Skeletal muscle cell (primary cell): Measurements from ENCODE around the gene A4GNT.

ENCODE experiments used
- DNase-seq: peaks from one replicate; pipeline ENCODE4 v3.0.0-alpha.2; 2010; ENCODE audit warnings: low read depth
- H3K4me3 ChIP-seq: 2 replicates; pipeline ENCODE4 v1.5.1; 2011; ENCODE audit warnings: low read depth, mild to moderate bottlenecking, control low read depth, low read length, moderate library complexity

Gene A4GNT

GRCh38 chr3:138082992-138083386, 49.2 kb downstream of the A4GNT start:
- no peak overlapping the region for H3K4me3 ChIP-seq

DNA sequence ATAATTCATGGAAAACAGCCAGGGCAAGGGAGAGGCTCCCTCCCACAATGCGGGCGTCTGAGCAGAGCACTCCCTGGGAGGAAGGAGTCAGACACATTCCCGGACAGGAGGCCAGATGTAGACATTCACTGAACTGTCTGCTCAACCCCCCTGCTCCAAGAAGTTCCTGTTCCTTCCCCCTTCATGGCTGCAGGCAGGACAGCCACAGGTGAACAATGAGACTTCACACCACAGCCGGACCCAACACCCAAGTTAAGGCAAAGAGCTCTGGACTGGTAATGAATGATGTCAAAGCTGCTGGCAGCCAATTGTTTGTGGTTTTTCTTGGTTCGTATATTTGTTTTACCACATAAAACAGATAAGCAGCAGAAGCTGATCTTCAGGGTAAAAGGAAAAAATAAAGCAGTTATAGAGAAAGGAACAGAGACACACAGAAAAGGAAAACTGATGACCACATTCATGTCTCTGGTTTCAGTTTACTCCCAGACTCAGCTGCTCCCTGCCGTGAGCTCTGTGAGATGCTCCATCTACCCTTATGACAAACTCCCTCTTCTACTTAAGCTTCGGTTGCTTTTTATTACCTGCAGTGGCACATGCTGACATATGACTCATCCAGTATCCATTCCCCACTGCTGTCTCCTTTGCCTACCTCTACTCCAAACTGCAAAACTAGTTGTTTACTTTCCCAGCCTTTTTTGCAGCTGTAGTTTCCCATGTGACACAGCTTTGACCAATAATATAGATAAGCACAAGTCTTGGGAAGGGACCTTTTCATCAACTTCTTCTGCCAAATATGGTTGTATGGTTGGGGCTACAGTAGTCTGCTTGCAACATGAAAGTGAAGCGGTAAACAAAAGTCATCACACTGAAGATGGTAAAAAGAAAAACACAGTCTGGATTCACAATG, 49.9 kb downstream of the A4GNT start:
- peak; percentile 73 for DNase-seq
- no peak overlapping the region for H3K4me3 ChIP-seq

More at GRCh38 chr3:138082992-138083386, 49.2 kb downstream of the A4GNT start:
- DNase-seq = no peak

DNA sequence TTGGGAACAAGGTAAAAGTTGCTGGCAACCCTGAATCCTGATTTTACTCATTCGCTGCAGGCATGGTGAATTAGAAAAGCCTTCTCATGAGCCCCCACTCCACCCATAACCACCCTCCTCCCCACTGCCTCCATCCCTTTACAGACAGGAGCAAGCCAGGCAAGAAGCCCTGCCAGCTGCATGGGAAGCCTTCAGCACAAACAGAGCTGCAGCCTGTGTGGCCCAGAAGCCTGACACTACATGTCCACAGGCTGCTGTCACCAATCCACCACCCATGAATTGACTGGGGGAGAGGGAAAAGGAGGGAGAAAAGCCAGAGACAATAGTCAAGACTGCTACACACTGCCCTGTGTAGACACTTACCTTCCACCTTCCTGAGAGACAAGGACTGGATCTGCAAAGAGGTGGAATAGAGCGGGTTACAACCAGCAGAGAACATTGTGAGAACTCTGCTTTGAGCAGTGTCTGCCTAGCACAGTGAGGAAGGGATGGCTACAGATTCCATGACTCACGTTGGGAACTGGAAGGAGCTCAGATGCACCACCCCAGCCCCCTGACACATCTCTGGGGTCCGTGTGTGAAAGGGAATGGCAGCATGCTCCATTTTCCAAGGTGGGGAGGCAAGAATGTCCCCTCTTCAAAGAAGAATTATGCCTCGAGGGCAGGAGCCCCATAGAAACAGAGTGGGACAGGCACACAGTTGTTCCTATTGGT, 50.7 kb downstream of the A4GNT start:
- no peak overlapping the region for H3K4me3 ChIP-seq
- peak; percentile 44 for DNase-seq

GRCh38 chr3:138079901-138080300, 52.3 kb downstream of the A4GNT start:
- no peak for DNase-seq
- no peak overlapping the region for H3K4me3 ChIP-seq

- DNase-seq = peak; percentile 97
- no peak overlapping the region for H3K4me3 ChIP-seq
Measured at GRCh38 chr3:138078901-138079344, 53.3 kb downstream of the A4GNT start.

GRCh38 chr3:138078096-138078495, 54.1 kb downstream of the A4GNT start:
- no peak overlapping the region for H3K4me3 ChIP-seq
- peak; percentile 56 for DNase-seq
